HL-60 (cell line): ENCODE results near the gene MAP2.

Source experiments
- DNase-seq, 2 experiments: peaks; one replicate each; pipeline ENCODE4 v3.0.0-alpha.2; 2010 to 2020; ENCODE audit warnings: low read depth in 1 of 2, low spot score in 1 of 2
- H3K27ac ChIP-seq: fragments of 250-450 bp; sonication (Bioruptor Pico); replicated peaks from 2 replicates; pipeline ENCODE4 v1.5.1; 2020; ENCODE audit warnings: mild to moderate bottlenecking, moderate library complexity
- H3K27me3 ChIP-seq: fragments of 250-450 bp; sonication (Bioruptor Pico); 2 replicates; pipeline ENCODE4 v1.5.1; 2021; ENCODE audit warnings: mild to moderate bottlenecking, moderate library complexity; ENCODE audit not compliant: insufficient read depth, poor library complexity, severe bottlenecking
- H3K4me3 ChIP-seq: replicated peaks from 2 replicates; pipeline ENCODE4 v1.5.1; 2011; ENCODE audit warnings: mild to moderate bottlenecking, control low read depth, low read length; ENCODE audit not compliant: insufficient read depth
- GABPA ChIP-seq: IDR thresholded peaks from 2 replicates; pipeline ENCODE4 v1.6.1; 2012; ENCODE audit warnings: low read depth
- POLR2AphosphoS5 ChIP-seq: IDR thresholded peaks from 2 replicates; pipeline ENCODE4 v1.6.1; 2012; ENCODE audit warnings: low read depth
- SPI1 ChIP-seq: IDR thresholded peaks from 2 replicates; pipeline ENCODE4 v1.6.1; 2012; ENCODE audit warnings: low read depth, mild to moderate bottlenecking, borderline replicate concordance
- TF ChIP-seq, protein P1 (sequence below): IDR thresholded peaks from 2 replicates; pipeline ENCODE4 v1.6.1; 2012; ENCODE audit warnings: low read depth; ENCODE audit not compliant: insufficient replicate concordance
- TF ChIP-seq, protein P2 (sequence below): IDR thresholded peaks from one replicate; pipeline ENCODE4 v1.5.1; 2011; ENCODE audit warnings: low read length, control low read depth, inconsistent platforms; ENCODE audit not compliant: insufficient read depth

MAP2 gene

GRCh38 chr2:209642146-209642820, 218.4 kb downstream of the MAP2 start:
- no peak overlapping the region for H3K4me3 ChIP-seq
- TF ChIP-seq, protein P1, sequence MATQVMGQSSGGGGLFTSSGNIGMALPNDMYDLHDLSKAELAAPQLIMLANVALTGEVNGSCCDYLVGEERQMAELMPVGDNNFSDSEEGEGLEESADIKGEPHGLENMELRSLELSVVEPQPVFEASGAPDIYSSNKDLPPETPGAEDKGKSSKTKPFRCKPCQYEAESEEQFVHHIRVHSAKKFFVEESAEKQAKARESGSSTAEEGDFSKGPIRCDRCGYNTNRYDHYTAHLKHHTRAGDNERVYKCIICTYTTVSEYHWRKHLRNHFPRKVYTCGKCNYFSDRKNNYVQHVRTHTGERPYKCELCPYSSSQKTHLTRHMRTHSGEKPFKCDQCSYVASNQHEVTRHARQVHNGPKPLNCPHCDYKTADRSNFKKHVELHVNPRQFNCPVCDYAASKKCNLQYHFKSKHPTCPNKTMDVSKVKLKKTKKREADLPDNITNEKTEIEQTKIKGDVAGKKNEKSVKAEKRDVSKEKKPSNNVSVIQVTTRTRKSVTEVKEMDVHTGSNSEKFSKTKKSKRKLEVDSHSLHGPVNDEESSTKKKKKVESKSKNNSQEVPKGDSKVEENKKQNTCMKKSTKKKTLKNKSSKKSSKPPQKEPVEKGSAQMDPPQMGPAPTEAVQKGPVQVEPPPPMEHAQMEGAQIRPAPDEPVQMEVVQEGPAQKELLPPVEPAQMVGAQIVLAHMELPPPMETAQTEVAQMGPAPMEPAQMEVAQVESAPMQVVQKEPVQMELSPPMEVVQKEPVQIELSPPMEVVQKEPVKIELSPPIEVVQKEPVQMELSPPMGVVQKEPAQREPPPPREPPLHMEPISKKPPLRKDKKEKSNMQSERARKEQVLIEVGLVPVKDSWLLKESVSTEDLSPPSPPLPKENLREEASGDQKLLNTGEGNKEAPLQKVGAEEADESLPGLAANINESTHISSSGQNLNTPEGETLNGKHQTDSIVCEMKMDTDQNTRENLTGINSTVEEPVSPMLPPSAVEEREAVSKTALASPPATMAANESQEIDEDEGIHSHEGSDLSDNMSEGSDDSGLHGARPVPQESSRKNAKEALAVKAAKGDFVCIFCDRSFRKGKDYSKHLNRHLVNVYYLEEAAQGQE = no peak
- TF ChIP-seq GABPA (no peak), POLR2AphosphoS5 (no peak), SPI1 (no peak)
- TF ChIP-seq, protein P2, sequence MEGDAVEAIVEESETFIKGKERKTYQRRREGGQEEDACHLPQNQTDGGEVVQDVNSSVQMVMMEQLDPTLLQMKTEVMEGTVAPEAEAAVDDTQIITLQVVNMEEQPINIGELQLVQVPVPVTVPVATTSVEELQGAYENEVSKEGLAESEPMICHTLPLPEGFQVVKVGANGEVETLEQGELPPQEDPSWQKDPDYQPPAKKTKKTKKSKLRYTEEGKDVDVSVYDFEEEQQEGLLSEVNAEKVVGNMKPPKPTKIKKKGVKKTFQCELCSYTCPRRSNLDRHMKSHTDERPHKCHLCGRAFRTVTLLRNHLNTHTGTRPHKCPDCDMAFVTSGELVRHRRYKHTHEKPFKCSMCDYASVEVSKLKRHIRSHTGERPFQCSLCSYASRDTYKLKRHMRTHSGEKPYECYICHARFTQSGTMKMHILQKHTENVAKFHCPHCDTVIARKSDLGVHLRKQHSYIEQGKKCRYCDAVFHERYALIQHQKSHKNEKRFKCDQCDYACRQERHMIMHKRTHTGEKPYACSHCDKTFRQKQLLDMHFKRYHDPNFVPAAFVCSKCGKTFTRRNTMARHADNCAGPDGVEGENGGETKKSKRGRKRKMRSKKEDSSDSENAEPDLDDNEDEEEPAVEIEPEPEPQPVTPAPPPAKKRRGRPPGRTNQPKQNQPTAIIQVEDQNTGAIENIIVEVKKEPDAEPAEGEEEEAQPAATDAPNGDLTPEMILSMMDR = no peak
- no peaks in the 10 kb centered on the region for H3K27me3 ChIP-seq
- no peak overlapping the region for H3K27ac ChIP-seq
- DNase-seq = no peak

DNA sequence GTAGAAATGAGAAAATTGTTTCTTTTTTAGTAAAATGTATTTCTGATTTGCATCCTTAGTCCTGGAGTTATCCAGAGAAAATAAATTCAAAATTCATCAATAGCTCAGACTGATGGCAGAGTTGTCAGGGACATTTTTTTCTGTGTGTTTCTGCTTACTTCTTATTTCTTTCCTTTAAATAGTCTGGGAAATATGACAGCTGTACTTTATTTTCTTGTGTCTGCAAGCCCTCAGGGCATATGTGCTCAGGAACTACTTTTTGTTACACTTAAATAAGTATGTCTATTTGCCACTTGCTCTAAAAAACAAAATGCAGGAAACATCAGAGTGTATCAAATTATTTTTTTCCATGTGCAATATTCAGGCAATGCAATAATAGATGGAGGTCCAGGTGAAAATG, 221.0 kb downstream of the MAP2 start:
- no peak overlapping the region for H3K4me3 ChIP-seq
- H3K27me3 ChIP-seq = no peaks in the 10 kb centered on the region
- DNase-seq = no peak
- no peak for TF ChIP-seq SPI1
- TF ChIP-seq, protein P2 = no peak
- TF ChIP-seq, protein P1 = no peak
- no peak for TF ChIP-seq GABPA
- no peak for TF ChIP-seq POLR2AphosphoS5
- H3K27ac ChIP-seq = no peak overlapping the region

DNA sequence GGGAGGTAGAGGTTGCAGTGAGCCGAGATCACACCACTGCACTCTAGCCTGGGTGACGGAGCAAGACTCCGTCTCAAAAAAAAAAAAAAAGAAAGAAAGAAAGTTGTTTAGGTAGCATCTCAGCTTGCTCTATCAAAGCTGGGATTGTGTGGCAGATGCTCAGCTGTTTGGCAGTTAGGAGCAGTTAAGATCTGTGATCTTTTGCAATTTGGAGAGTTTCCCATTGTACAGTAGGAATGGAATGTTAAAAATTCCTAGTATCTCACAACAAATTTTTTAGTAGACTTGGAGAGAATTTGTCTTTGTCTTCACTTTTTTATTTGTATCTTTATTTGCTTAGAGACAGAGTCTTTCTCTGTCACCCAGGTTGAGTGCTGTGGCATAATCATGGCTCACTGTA, 224.9 kb downstream of the MAP2 start:
- TF ChIP-seq, protein P2 = no peak
- TF ChIP-seq, protein P1 = no peak
- no peak overlapping the region for H3K27ac ChIP-seq
- no peak for DNase-seq
- no peak overlapping the region for H3K4me3 ChIP-seq
- H3K27me3 ChIP-seq = no peaks in the 10 kb centered on the region
